ENCODE data around the gene FKBP15.

DNA sequence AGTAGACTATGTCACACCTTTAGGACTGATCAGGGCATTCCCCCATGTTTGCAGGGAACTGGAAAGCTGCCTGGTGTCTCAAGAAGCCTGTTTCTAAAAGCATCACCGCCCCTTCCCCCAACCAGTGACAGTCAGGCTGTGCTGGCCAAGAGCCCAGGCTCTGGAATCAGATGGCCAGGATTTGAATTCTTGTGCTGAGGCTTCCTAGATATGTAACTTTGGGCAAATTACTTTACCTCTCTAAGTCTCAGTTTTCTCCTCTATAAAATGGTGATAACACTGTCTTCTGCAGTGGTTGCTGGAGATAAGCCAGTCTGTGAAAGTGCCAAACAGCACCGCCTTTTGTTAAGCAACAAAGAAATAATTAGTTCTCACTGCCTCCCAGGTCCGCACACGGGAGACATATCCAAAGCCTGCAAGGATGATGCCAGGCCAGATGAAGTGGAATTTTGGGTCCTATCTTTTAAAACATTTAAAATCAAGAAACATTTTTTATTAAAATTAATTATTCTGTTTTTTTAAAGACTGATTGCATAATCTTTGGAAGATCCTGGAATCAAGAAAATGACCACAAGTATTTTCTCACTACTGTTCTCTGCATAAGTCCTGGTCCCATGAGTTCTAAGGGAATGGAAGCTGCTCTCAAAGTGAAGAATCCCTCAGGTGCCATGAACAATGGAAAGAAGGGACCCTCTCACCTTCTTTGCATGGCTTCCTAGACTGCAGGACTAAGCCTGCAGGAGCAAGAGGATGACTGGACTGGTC lies 56.4 kb downstream of the FKBP15 start:
- TF ChIP-seq, protein P1, sequence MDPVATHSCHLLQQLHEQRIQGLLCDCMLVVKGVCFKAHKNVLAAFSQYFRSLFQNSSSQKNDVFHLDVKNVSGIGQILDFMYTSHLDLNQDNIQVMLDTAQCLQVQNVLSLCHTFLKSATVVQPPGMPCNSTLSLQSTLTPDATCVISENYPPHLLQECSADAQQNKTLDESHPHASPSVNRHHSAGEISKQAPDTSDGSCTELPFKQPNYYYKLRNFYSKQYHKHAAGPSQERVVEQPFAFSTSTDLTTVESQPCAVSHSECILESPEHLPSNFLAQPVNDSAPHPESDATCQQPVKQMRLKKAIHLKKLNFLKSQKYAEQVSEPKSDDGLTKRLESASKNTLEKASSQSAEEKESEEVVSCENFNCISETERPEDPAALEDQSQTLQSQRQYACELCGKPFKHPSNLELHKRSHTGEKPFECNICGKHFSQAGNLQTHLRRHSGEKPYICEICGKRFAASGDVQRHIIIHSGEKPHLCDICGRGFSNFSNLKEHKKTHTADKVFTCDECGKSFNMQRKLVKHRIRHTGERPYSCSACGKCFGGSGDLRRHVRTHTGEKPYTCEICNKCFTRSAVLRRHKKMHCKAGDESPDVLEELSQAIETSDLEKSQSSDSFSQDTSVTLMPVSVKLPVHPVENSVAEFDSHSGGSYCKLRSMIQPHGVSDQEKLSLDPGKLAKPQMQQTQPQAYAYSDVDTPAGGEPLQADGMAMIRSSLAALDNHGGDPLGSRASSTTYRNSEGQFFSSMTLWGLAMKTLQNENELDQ (tag by site-specific recombination; IDR thresholded peaks at IDR 0.05; ENCODE audit: low read depth), result no peak
- no peak for TF ChIP-seq RBAK (tag by site-specific recombination; IDR thresholded peaks at IDR 0.05)
- TF ChIP-seq, protein P2, sequence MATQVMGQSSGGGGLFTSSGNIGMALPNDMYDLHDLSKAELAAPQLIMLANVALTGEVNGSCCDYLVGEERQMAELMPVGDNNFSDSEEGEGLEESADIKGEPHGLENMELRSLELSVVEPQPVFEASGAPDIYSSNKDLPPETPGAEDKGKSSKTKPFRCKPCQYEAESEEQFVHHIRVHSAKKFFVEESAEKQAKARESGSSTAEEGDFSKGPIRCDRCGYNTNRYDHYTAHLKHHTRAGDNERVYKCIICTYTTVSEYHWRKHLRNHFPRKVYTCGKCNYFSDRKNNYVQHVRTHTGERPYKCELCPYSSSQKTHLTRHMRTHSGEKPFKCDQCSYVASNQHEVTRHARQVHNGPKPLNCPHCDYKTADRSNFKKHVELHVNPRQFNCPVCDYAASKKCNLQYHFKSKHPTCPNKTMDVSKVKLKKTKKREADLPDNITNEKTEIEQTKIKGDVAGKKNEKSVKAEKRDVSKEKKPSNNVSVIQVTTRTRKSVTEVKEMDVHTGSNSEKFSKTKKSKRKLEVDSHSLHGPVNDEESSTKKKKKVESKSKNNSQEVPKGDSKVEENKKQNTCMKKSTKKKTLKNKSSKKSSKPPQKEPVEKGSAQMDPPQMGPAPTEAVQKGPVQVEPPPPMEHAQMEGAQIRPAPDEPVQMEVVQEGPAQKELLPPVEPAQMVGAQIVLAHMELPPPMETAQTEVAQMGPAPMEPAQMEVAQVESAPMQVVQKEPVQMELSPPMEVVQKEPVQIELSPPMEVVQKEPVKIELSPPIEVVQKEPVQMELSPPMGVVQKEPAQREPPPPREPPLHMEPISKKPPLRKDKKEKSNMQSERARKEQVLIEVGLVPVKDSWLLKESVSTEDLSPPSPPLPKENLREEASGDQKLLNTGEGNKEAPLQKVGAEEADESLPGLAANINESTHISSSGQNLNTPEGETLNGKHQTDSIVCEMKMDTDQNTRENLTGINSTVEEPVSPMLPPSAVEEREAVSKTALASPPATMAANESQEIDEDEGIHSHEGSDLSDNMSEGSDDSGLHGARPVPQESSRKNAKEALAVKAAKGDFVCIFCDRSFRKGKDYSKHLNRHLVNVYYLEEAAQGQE (tag by site-specific recombination; IDR thresholded peaks at IDR 0.05), result no peak
- TF ChIP-seq, protein P3, sequence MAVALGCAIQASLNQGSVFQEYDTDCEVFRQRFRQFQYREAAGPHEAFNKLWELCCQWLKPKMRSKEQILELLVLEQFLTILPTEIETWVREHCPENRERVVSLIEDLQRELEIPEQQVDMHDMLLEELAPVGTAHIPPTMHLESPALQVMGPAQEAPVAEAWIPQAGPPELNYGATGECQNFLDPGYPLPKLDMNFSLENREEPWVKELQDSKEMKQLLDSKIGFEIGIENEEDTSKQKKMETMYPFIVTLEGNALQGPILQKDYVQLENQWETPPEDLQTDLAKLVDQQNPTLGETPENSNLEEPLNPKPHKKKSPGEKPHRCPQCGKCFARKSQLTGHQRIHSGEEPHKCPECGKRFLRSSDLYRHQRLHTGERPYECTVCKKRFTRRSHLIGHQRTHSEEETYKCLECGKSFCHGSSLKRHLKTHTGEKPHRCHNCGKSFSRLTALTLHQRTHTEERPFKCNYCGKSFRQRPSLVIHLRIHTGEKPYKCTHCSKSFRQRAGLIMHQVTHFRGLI (tag by site-specific recombination; IDR thresholded peaks at IDR 0.05), result no peak

Measured in HEK293 (cell line).